ENCODE data around the gene MSL1.

DNA sequence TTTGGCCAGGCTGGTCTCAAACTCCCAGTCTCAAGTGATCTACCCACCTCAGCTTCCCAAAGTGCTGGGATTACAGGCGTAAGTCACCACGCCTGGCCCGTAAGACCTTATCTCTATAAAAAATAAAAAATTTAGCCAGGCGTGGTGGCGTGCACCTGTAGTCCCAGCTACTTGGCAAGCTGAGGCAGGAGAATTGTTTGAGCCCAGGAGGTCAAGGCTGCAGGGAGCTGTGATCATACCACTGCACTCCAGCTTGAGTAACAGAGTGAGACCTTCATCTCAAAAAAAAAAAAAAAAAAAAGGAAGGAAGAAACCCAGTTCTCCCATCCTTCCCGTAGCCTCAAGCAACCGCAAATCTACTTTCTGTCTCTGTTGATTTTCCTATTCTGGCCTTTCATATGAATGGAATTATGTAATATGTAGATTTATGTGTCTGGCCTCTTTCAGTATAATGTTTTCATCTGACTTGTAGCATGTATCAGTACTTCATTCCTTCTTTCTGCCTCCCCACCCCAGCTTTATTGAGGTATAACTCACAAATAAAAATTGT is 29.7 kb downstream of the MSL1 start:
- TF ChIP-seq EP300 (IDR thresholded peaks at IDR 0.05; ENCODE audit: borderline replicate concordance): no peak
- no peak for TF ChIP-seq TAF1 (IDR thresholded peaks at IDR 0.05; ENCODE audit: low read depth)
- no peak for TF ChIP-seq CEBPB (IDR thresholded peaks at IDR 0.05)
- TF ChIP-seq, protein P1, sequence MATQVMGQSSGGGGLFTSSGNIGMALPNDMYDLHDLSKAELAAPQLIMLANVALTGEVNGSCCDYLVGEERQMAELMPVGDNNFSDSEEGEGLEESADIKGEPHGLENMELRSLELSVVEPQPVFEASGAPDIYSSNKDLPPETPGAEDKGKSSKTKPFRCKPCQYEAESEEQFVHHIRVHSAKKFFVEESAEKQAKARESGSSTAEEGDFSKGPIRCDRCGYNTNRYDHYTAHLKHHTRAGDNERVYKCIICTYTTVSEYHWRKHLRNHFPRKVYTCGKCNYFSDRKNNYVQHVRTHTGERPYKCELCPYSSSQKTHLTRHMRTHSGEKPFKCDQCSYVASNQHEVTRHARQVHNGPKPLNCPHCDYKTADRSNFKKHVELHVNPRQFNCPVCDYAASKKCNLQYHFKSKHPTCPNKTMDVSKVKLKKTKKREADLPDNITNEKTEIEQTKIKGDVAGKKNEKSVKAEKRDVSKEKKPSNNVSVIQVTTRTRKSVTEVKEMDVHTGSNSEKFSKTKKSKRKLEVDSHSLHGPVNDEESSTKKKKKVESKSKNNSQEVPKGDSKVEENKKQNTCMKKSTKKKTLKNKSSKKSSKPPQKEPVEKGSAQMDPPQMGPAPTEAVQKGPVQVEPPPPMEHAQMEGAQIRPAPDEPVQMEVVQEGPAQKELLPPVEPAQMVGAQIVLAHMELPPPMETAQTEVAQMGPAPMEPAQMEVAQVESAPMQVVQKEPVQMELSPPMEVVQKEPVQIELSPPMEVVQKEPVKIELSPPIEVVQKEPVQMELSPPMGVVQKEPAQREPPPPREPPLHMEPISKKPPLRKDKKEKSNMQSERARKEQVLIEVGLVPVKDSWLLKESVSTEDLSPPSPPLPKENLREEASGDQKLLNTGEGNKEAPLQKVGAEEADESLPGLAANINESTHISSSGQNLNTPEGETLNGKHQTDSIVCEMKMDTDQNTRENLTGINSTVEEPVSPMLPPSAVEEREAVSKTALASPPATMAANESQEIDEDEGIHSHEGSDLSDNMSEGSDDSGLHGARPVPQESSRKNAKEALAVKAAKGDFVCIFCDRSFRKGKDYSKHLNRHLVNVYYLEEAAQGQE (IDR thresholded peaks at IDR 0.05; ENCODE audit: low read depth): no peak
- TF ChIP-seq YY1 (IDR thresholded peaks at IDR 0.05; ENCODE audit: low read depth): no peak
- TF ChIP-seq RAD21 (IDR thresholded peaks at IDR 0.05; ENCODE audit: low read depth): no peak
- no peak for TF ChIP-seq TEAD4 (IDR thresholded peaks at IDR 0.05)
- TF ChIP-seq, protein P2, sequence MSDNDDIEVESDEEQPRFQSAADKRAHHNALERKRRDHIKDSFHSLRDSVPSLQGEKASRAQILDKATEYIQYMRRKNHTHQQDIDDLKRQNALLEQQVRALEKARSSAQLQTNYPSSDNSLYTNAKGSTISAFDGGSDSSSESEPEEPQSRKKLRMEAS (IDR thresholded peaks at IDR 0.05): no peak
